ENCODE results near the gene GPM6B.

Gene GPM6B, protein sequence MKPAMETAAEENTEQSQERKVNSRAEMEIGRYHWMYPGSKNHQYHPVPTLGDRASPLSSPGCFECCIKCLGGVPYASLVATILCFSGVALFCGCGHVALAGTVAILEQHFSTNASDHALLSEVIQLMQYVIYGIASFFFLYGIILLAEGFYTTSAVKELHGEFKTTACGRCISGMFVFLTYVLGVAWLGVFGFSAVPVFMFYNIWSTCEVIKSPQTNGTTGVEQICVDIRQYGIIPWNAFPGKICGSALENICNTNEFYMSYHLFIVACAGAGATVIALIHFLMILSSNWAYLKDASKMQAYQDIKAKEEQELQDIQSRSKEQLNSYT

DNA sequence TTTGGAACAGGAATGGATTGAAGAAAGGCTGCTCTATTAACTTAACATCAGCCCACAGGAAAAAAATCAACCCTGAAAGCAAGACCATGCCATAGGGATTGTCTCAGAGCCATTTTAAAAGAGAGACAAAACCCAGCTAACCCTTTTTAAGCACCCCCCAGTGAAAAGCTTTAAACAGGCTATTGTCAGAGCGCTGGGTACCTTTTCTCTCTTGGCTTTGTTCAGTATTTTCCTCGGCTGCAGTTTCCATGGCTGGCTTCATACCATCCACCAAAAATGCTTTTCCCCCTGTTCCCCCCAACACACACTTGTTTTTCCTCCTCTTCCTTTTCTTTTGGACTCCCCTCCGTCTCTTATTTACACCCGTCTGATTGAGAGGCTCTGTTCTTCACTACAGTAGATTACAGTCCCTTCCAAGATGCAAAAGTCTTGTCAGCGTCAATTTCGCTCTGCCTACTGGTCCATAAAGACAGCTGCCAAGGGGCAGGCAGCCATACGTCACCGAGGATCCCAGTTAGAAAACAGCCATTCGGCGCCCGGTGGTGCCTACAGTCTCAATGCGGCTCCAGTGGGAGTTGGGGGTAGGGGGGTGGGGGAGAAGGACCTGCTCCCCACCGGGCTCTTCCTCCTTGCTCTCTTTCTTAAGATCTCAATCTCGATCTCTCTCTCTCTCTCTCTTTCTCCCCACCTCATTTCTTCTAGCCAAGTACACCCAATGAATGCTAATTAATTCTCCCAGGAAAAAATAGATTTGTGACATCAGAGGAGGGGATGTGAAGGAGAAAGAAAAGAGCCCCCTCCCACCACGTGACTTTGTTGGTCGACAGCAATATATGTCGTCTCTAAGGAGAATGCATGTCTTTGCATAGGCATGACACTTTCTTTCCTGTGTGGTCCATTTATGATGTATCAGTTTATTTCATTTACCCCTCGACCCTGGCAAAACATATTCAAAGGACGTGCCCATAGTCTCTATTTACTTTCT is at the start of gene GPM6B:
GPM6B (minus strand) TSS at position 451 of the 985 bp plus-strand sequence; CDS start at position 262, 189 bp downstream.
- no peak for DNase-seq (ENCODE audit: extremely low read depth in 1 of 2, low read depth in 1 of 2)

DNA sequence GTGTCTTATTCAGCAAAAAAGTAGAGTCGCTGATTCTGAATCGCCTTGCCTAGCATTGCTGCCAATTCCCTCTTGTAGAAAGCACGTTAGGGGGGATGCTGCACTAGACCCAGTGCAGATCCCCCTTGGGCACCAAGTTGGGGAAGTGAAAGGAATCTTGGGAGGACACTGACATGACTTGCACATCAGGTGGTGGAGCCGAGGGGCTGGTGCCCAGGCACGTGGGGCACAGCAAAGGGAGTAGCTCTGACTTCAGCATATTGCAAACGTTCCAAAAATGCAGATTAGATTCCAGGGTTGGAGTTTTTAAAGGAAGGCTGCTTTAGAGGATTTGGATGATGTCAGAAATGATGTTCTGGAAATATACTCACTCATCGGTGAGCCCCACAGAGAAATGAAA is 47.4 kb upstream of the GPM6B start:
- DNase-seq (ENCODE audit: extremely low read depth in 1 of 2, low read depth in 1 of 2), result no peak

DNA sequence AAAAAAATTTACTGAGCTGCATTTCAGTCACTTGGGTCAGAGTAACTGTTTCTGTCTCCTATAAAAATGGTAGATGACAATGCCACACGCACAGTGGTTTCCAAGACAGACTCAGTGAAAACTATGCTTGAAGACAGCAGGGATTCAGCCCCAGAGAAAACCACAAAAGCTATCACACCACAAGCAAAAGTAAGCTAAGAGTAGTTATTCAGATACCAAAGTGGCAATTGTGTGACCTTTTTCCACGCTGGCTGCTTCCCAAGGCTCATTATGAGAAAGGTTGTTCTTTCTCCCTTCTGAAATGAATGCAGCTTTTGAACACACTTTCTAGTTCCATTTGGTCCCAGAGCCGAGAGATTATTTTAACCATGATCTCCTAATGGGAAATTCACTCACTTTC is 46.4 kb upstream of the GPM6B start:
- no peak for DNase-seq (ENCODE audit: extremely low read depth in 1 of 2, low read depth in 1 of 2)

DNA sequence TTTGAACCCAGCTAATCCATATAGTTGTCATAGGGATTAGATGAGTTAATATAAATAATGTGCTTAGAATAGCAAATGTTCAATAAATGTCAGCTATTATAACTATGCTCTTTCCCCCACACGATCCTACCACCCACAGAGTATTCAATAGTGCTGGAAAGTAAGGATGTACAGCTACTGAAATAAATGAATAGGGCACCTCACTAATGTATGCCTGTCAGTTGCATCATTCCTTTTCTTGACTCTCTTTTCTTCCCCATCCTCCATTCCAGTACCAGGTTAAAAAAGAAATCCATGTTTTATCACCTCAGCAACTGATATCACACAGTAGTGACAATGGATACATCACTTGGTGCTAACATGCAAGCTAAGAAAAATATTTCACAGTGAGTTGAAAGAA is 42.8 kb upstream of the GPM6B start:
- DNase-seq (ENCODE audit: extremely low read depth in 1 of 2, low read depth in 1 of 2), result no peak

DNA sequence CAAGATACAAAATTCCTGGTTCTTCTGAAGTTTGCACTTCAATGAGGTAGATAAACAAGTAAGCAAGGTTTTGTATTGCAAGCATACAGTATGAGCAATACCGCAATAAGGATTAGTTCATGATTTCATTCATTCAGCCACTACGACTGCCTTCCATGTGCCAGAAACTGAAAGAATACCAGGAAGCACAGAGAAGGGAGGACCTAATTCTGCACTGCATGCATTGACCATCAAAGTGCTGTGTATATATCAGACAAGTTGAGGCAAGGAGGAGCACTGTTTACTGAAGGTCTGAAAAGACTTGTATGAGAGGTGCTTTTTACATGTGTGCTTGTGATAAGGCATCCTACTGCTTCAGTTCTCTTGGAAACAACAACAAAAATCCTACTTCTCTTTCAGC is 40.9 kb upstream of the GPM6B start:
- no peak for DNase-seq (ENCODE audit: extremely low read depth in 1 of 2, low read depth in 1 of 2)

DNA sequence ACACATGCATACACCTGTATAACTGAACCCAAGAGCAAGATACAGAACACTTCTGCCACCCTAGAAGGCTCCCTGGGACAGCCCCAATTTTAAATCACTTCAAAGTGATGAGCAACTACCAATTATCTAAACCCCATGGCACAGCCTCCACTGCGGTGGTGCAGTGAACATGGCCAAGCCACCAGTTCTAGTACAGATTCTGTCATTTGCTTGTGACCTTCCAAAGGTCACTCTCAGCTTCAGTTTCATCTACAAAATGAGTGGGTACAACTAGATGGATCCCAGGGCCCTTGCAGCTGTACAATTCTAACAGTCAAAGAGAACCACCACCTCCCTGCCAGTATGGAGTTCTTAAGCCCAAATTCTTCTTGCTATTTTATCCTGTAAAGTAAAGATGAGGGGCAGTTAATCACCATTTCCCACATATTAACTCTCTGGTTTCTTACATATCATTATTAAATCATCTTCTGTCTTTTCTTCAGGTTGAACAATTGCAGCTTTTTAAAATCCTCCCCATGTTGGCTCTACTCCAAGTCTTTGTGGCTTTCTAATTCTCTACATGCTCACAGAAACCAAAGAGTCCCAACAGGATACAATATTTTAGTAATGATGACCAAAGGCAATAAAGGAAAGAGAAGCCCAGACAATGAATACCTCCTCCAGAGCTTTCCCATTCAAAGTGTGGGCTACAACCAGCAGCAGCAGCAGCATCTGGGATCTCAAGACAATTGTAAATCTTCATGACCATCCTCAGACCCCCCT is 39.0 kb upstream of the GPM6B start:
- DNase-seq (ENCODE audit: extremely low read depth in 1 of 2, low read depth in 1 of 2), result no peak

DNA sequence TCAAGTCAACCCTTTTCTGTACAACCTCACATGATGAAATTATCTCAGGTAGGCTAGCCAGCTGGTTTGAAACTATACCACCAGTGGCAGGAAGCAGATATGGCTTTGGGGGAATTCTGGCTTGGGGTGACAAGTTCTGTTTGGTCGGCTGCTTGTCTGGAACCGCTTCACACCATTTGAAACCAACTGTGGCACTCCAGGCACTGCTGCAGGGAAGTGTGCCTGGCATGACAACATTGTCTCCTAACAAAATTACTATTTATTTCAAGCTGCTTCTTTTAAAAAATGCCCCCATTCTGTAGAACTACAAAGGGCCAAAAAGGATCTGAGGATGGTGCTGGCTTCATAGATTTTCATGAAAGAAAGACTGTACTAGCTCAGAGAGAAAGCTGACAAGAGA is 37.1 kb upstream of the GPM6B start:
- no peak for DNase-seq (ENCODE audit: extremely low read depth in 1 of 2, low read depth in 1 of 2)

DNA sequence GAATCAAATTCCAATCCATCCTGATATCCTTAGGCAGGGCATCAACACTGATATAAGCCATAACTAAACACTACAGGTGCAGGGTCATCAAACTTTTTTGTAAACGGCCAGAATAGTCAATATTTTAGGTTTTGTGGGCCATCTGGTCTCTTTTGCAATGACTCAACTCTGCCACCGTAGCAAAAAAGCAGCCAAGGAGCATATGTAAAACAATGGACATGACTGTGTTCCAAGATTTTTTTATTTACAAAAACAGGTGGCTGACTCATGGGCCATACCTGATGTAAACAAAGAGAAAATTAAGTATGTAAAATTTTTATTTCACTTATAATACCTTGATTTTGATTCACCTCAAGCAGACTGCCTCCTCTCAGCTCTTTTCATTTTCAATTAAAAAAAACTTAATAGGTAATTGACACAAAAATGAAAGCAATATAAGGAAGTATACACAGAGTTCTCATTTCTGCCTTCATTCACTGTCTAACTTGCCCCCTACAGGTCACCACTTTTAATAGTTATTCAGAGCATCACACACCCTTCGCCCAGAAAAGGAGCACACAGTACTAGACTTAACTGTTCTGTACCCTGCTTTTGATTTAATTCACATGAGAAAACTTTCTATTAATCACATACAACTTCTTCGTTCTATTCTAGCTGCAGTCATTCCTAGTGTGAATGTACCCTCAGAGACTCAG is 35.3 kb upstream of the GPM6B start:
- no peak for DNase-seq (ENCODE audit: extremely low read depth in 1 of 2, low read depth in 1 of 2)

DNA sequence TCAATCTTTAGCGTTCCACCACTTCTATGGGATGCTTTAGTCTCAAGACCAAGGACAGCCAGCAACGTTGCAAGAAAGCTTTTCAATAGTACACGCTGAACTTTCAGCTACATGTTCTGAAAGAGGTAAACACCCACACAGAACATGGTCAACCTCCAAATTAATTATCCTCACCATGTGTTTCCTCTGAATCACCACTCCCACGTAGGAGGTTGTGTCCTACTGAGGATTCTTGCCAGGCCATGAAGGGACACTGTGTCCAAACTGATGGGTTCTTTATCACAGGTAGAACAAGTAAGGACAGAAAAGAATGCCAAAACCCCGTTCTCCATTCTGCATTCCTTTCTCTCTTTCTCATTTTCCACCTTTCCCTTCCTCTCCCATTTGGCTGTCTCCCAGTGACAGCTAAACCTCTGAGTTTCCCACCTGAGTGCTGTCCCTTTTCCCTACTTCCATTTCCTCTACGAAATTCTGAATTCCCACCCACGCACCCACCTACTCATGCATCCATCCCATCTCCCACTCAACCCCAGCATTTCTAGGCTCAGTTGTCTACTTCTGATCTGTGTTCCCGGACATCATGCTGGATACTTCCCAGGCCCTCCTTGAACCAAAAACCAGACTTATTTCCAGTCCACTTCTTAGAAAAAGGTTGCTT is 29.0 kb upstream of the GPM6B start:
- DNase-seq (ENCODE audit: extremely low read depth in 1 of 2, low read depth in 1 of 2), result no peak

DNA sequence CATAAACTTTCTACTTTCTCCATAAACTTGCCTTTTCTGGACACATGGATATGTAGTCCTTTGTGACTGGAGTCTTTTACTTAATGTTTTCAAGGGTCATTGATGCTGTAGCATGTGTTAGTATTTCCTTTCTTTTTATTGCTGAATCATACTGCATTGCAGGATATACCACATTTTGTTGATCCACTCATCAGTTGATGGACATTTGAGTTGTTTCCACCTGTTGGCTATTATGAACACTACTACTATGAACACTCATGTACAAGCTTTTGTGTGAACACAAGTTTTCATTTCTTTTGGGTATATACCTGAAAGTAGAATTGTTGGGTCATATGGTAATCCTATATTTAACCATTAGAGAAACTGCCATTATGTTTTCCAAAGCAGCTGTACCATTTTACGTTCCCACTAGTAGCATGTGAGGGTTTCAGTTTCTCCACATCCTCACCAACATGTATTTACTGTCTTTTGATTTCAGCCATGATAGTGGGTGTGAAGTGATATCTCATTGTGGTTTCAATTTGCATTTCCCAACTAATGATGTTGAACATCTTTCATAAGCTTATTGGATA is 26.3 kb upstream of the GPM6B start:
- no peak for DNase-seq (ENCODE audit: extremely low read depth in 1 of 2, low read depth in 1 of 2)

DNA sequence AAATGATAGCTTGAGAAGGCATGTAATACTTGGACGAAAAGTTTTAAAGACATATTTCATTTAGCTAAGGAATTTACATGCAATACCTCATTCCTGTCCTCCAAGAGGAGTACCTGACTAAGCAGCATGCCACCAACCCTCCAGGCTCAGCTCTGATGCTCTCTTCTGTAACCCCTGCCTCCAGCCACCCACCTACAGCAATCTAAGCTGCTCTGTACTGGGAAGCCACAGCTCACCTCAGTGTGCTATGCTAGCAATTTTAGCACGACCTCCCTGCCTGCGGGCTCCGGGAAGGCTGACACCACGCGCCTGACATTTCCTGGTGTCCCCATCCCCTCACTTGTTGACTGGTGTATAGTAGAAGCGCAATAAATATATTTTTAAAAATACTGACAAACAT is 23.2 kb upstream of the GPM6B start:
- DNase-seq (ENCODE audit: extremely low read depth in 1 of 2, low read depth in 1 of 2), result no peak

DNA sequence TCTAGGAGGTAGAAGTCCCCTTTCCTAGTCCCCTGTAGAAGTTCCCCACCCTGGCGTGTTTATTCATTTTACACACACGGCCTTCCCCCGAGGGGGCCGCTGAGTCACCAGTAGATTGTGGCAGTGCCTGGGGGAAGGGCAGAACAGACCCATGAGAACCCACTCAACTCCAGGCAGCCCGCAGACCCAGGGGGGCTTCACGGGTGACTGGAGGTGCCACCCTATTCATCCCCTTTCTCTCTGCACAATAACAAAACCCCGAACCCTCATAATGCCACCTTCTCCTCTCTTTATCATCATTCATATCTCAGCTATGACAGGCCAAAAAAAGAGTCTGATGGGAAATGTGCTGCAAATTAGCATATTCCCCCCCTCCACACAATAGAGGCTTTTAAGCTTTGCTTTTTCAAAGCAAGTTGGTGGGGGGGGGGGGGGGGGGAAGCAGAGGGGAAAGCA is 20.4 kb upstream of the GPM6B start:
- no peak for DNase-seq (ENCODE audit: extremely low read depth in 1 of 2, low read depth in 1 of 2)

DNA sequence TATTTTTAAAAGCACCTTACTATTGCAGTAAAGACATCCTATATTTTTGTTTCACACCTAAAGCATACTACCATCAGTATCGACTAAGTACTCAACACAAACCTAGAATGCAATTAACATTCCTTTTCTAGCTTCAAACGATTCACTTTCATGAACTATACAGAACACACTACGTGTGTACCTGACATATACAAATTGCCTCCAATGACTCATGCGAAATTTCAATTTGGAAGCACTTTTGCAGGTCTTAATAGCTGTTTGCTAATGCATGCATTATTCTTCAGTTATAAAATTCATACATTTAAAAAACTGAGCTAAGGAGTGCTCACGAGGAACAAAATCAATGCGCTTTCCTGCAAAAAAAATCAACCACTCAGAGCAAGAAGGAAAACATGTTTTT is 19.7 kb upstream of the GPM6B start:
- no peak for DNase-seq (ENCODE audit: extremely low read depth in 1 of 2, low read depth in 1 of 2)

DNA sequence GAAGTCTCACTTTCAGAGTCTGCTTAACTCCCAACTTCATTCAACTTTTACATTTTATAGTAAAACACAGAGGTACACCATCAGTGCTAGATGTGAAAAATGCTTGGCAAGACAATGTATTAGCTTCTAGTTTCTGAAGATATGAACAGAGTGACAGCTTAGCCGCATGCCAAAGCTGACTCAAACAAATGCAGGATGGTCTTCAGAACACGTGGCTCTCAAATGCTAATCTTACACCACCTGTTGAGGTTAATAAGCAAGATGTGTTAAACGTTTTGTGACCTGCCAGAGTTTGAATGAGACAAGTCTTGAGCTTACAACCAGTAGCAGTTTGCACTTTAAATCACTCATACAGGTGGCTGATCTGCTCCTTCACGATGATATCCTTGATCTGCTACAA is 18.9 kb upstream of the GPM6B start:
- DNase-seq (ENCODE audit: extremely low read depth in 1 of 2, low read depth in 1 of 2), result no peak

DNA sequence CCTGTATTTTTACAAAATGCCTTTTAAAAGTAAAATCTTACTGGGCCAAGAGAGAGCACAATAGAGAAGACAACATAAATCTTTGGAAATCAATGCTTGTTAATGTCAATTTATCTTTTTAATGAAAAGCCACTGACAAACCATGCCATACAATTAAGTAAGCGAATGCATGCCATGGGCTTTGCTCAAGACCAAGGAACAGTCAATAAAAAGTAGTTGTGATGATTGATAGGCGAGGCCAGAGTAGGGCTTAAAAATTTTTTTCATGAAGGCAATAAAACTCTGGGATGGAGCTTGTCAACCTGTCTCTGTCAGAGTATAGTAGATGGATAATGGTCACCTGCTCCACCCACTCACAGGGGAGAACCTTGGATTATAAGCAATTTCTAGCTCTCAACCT is 17.5 kb upstream of the GPM6B start:
- no peak for DNase-seq (ENCODE audit: extremely low read depth in 1 of 2, low read depth in 1 of 2)

DNA sequence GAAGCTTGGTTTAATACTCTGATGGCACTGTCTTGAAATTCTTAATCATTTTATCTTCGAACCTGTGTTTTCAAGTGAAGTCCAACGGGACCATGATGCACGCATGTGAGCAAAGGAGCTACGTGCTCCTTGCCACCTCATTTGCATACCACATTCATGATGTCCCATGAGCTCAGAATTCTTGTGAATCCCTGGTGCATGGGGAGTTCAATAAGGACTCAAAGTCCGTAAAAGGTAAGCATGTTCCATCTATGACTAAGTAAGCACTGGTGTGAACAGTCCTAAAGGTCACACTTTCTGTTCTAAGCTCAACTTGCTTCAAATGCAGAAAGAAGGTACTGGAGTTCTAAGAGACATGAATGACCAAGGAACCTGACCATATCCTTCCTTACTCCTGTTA is 13.1 kb upstream of the GPM6B start:
- DNase-seq (ENCODE audit: extremely low read depth in 1 of 2, low read depth in 1 of 2), result no peak

DNA sequence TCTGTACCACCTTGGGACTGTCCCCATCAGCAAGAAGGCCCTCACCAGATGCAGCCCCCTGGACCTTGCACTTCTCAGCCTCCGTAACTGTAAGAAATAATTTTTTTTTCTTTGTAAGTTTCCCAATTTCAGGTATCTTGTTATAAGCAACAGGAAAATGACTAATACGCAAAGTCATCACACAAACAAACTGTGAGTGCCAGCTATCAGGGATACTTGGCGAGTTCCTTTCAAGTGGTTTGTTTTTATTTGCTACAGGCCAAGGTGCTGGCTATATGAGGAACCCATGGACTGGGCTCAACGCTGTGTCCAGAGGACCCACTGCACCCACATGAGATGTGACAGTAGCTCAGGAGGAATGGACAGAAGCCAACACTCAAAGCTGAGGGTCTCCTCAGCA is 11.5 kb upstream of the GPM6B start:
- no peak for DNase-seq (ENCODE audit: extremely low read depth in 1 of 2, low read depth in 1 of 2)

DNA sequence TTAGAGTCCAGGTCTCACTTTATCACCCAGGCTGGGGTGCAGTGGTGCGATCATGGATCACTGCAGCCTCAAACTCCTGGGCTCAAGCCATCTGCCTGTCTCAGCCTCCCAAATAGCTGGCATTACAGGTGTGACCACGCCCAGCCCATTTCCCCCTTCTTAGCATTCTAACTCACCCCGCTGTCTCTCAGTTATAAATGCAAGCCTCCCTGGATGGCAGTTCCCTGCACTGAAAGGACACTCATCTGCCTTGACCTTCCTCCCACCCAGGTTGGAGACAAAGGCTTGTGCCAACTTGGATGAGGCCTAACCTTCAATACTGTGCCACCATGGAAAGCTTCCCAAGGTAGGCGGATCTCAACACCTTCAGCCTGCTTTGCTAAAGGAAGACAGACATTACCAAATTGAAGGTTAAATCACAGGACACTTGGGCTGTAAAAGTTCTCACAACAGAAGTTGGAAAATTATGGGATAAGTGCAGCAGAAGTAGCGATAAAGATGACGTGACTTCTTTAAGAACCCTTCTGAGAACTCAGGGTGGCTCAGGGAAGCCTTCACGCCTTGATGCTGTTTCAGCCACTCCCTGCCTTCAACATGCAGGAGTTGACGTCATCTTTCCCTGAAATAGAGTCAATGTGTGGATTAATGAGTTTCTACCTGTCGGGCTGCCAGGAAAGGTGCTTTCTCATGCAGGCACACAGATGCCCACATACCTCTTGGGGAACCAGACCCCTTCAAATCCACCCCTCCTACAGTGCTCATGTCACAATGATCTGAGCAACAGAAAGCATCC is 10.6 kb upstream of the GPM6B start:
- DNase-seq (ENCODE audit: extremely low read depth in 1 of 2, low read depth in 1 of 2), result no peak

DNA sequence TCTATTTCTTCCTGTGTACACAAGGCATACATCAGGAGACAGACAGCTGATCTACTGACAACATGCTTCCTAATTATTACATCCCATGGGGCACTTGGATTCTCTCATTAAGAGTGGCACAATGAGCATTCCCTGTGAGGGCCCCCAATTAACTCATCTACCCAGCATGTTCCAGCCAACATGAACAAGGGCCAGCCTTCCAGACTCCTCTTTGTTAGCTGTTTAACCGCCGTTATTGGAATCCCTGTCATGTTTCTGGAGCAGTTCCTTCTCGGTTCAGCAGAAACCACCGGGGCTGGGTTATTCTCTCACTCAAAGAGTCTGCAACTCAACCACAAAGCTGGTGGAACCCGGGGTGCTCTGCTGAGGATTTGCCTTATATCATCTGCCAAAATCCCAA is 9.9 kb upstream of the GPM6B start:
- no peak for DNase-seq (ENCODE audit: extremely low read depth in 1 of 2, low read depth in 1 of 2)

All from activated CD8-positive, alpha-beta memory T cell treated with anti-CD3 and anti-CD28 coated beads for 1 hour (primary cell).